Endothelial cell of umbilical vein (primary cell): ENCODE data around the gene HK1. TPM values are rescaled to one million over a fixed set of nuclear protein-coding genes. Genes with fewer than 3 reads are reported as not detected.
"Not testable (repeated sequence)": the region's sequence is repeated elsewhere in the genome, so short reads cannot be mapped to it uniquely, and the experiment has no call there.

ENCODE experiments used
- BruUV-seq: library from RNA; stranded (reverse); fragments of 400-500 nt; replicated peaks from 2 replicates; lab custom pipeline; 2021; lab: Mats Ljungman, UMichigan
- CTCF ChIA-PET: fragments of 300-600, 350-600 bp; sonication (Branson Sonifier 250); formaldehyde crosslinking; loops from one replicate; lab custom pipeline; 2021; ENCODE audit warnings: antibody characterized with exemption, inconsistent platforms; lab: Charles Lee
- POLR2A ChIA-PET: fragments of 300-600, 350-600 bp; sonication (Branson Sonifier 250); formaldehyde crosslinking; loops from one replicate; lab custom pipeline; 2021; ENCODE audit warnings: antibody characterized with exemption, inconsistent platforms; lab: Charles Lee
- DNase-seq: peaks from one replicate; pipeline ENCODE4 v3.0.0-alpha.2; 2011; ENCODE audit warnings: low read depth, low spot score
- FAIRE-seq: peaks from 2 replicates; lab custom pipeline; 2011; peaks lifted over from hg19 to GRCh38; lab: Jason Lieb, UNC
- H2AFZ ChIP-seq: 2 replicates; pipeline ENCODE4 v1.6.0; 2012; ENCODE audit warnings: low read depth, low read length, control low read depth, inconsistent platforms
- H3K27ac ChIP-seq: 2 replicates; pipeline ENCODE4 v1.5.1; 2011; ENCODE audit warnings: low read depth, mild to moderate bottlenecking, control low read depth, low read length, moderate library complexity; ENCODE audit not compliant: insufficient read depth
- H3K27me3 ChIP-seq, 2 experiments: 2 replicates each; pipeline versions ENCODE4 v1.6.0 to v1.6.1; 2011; ENCODE audit warnings: low read length in 2 of 2, mixed read lengths in 1 of 2; ENCODE audit not compliant: control insufficient read depth in 2 of 2, insufficient read depth in 2 of 2
- H3K36me3 ChIP-seq, 2 experiments: 2 replicates in 1 of 2; 3 replicates in 1 of 2; pipeline ENCODE4 v1.5.1; 2011; ENCODE audit warnings: low read length in 2 of 2, mild to moderate bottlenecking in 1 of 2, moderate library complexity in 1 of 2; ENCODE audit not compliant: control insufficient read depth in 2 of 2, insufficient read depth in 2 of 2; ENCODE audit errors: extremely low read depth in 1 of 2
- H3K4me1 ChIP-seq: 3 replicates; pipeline ENCODE4 v1.5.1; 2011; ENCODE audit warnings: mild to moderate bottlenecking, low read length; ENCODE audit not compliant: control insufficient read depth, insufficient read depth; ENCODE audit errors: extremely low read depth
- H3K4me2 ChIP-seq: 2 replicates; pipeline ENCODE4 v1.6.1; 2011; ENCODE audit warnings: low read length, control low read depth, mixed read lengths; ENCODE audit not compliant: insufficient read depth
- H3K4me3 ChIP-seq, 3 experiments: fragments of 200-600 bp in 1 of 3; sonication (generic), shearing (Covaris generic) in 1 of 3; replicated peaks in 1 of 3; 2 replicates each; pipeline ENCODE4 v1.5.1; 2011 to 2016; ENCODE audit warnings: control low read depth in 3 of 3, low read length in 3 of 3, mild to moderate bottlenecking in 2 of 3, inconsistent platforms in 1 of 3, low read depth in 1 of 3, moderate library complexity in 1 of 3; ENCODE audit not compliant: insufficient read depth in 1 of 3
- H3K79me2 ChIP-seq: 2 replicates; pipeline ENCODE4 v1.6.0; 2012; ENCODE audit warnings: low read length, inconsistent platforms; ENCODE audit not compliant: control insufficient read depth, insufficient read depth
- H3K9ac ChIP-seq: replicated peaks from 2 replicates; pipeline ENCODE3; 2011; ENCODE audit warnings: low read length, control low read depth; ENCODE audit not compliant: insufficient read depth; ENCODE audit errors: extremely low read depth
- H3K9me1 ChIP-seq: replicated peaks from 3 replicates; pipeline ENCODE4 v1.6.0; 2011; ENCODE audit warnings: mild to moderate bottlenecking, low read length; ENCODE audit not compliant: control insufficient read depth, insufficient read depth; ENCODE audit errors: extremely low read depth
- H3K9me3 ChIP-seq: replicated peaks from 2 replicates; pipeline ENCODE4 v1.5.1; 2012; ENCODE audit warnings: low read length, inconsistent platforms; ENCODE audit not compliant: control insufficient read depth, insufficient read depth
- H4K20me1 ChIP-seq: replicated peaks from 2 replicates; pipeline ENCODE3; 2011; ENCODE audit warnings: mild to moderate bottlenecking, low read length; ENCODE audit not compliant: control insufficient read depth, insufficient read depth; ENCODE audit errors: extremely low read depth
- dilution Hi-C: fragments of 300-500 bp; cut with MboI; formaldehyde crosslinking; loops from one replicate; pipeline ENCODE4 v1.15.0; 2019; ENCODE audit warnings: low sequenced_read_pairs; ENCODE audit not compliant: extremely low pct_ligation_motif_present
- intact Hi-C: fragments of 100-400 bp; cut with micrococcal nuclease; formaldehyde crosslinking; loops from one replicate; pipeline ENCODE4 v1.10.0; 2022
- polyA plus RNA-seq, 4 experiments: library from polyadenylated mRNA; depleted of rRNA in 3 of 4; stranded (reverse) in 3 of 4; unstranded in 1 of 4; fragments of >200 nt; gene quantifications; 2 replicates each; pipeline versions ENCODE4 v1.2.1 to v1.2.3, GENCODE V29; 2011 to 2012; ENCODE audit warnings: missing spikeins in 1 of 4
- total RNA-seq: library from RNA; stranded (reverse); gene quantifications from 2 replicates; pipeline ENCODE4 v1.2.3, GENCODE V29; 2021
- TF ChIP-seq, protein P1 (sequence below), 2 donors: IDR thresholded peaks; 1 replicate in 1 of 2; 2 replicates in 1 of 2; pipeline ENCODE4 v1.5.1; 2011; ENCODE audit warnings: low read length in 2 of 2, mild to moderate bottlenecking in 2 of 2, moderate library complexity in 2 of 2, control low read depth in 1 of 2, inconsistent platforms in 1 of 2, low read depth in 1 of 2; ENCODE audit not compliant: insufficient read depth in 1 of 2; ENCODE audit errors: extremely low read depth in 1 of 2

Gene HK1
- total and polyA plus RNA-seq, 2 donors (not counting 3 experiments of a cell fraction or from before 2014, with no cell fraction given): 50.8 to 121 TPM

DNA sequence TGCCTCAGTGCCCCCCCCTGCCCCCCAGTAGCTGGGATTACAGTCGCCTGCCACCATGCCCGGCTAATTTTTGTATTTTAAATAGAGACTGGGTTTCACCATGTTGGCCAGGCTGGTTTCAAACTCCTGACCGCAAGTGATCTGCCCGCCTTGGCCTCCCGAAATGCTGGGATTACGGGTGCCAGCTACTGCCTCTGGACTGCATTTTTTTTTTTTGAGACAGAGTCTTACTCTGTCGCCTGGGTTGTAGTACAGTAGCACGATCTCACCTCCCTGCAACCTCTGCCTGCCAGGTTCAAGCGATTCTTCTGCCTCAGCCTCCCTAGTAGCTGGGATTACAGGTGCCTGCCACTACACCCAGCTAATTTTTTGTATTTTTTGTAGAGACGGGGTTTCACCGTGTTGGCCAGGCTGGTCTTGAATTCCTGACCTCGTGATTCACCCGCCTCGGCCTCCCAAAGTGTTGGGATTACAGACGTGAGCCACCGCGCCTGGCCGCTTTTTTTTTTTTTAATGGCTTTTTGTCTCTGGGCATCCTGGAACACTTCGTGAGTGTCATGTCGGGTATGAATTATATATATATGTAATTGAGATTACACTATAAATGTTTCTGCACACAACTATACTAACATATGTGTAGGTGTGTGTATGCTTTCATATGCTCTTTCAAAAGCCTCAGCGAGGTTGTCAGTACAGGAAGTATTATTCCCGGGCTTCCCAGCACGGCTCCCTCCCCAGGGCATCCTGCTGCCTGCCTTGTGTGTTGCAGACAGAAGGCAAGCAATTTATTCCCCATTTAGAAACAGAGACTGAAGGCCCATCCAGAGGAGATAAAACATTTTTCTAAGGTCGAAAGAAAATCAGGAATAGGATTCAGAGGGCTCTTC, 47.6 kb downstream of the HK1 start:
- POLR2A ChIA-PET: interaction anchor here (0.6 kb wide), 1 partner anchor 23 kb away, joined by 3 read pairs; no protein-coding TSS in a partner anchor
- dilution Hi-C loops: not testable (repeated sequence)

More for the DNA sequence above, 47.6 kb downstream of the HK1 start:
- TF ChIP-seq, protein P1, sequence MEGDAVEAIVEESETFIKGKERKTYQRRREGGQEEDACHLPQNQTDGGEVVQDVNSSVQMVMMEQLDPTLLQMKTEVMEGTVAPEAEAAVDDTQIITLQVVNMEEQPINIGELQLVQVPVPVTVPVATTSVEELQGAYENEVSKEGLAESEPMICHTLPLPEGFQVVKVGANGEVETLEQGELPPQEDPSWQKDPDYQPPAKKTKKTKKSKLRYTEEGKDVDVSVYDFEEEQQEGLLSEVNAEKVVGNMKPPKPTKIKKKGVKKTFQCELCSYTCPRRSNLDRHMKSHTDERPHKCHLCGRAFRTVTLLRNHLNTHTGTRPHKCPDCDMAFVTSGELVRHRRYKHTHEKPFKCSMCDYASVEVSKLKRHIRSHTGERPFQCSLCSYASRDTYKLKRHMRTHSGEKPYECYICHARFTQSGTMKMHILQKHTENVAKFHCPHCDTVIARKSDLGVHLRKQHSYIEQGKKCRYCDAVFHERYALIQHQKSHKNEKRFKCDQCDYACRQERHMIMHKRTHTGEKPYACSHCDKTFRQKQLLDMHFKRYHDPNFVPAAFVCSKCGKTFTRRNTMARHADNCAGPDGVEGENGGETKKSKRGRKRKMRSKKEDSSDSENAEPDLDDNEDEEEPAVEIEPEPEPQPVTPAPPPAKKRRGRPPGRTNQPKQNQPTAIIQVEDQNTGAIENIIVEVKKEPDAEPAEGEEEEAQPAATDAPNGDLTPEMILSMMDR (IDR thresholded peaks at IDR 0.05; ENCODE audit: extremely low read depth in 1 of 2, insufficient read depth in 1 of 2, low read depth in 1 of 2, low read length in 2 of 2): peak in 1 of 2 donors; percentile 4
- H2AFZ ChIP-seq, BruUV-seq, intact Hi-C loops, H3K27ac ChIP-seq, H3K9ac ChIP-seq, H3K9me1 ChIP-seq, H3K27me3 ChIP-seq, H4K20me1 ChIP-seq, H3K4me3 ChIP-seq, H3K36me3 ChIP-seq, H3K9me3 ChIP-seq: not testable (repeated sequence)
- CTCF ChIA-PET: interaction anchor here (1.2 kb wide), 2 partner anchors 67 to 91 kb away, joined by 4 read pairs; no protein-coding TSS in a partner anchor
- Histone ChIP-seq H3K4me1 (peaks cover 36% of the 10 kb centered on the region), H3K4me2 (peak overlapping the region; percentile 34), H3K79me2 (peaks cover 88% of the 10 kb centered on the region)
- peak; percentile 78 for FAIRE-seq
- DNase-seq: peak; percentile 50
